Renal cortical epithelial cell (primary cell): ENCODE data around the gene PDXP. TPM values are rescaled to one million over a fixed set of nuclear protein-coding genes. Genes with fewer than 3 reads are reported as not detected.
"Not testable (repeated sequence)": the region's sequence is repeated elsewhere in the genome, so short reads cannot be mapped to it uniquely, and the experiment has no call there.

Experiments
- DNase-seq: peaks from one replicate; pipeline ENCODE4 v3.0.0-alpha.2; 2011; ENCODE audit warnings: low read depth
- total RNA-seq: library from RNA; depleted of rRNA; stranded (reverse); fragments of >200 nt; gene quantifications from 2 replicates; pipeline ENCODE4 v1.2.3, GENCODE V29; 2014

Gene PDXP
- total RNA-seq, 1 donor from 2014 or later, result 10.6 TPM

- DNase-seq, result peak; percentile 70
Measured at GRCh38 chr22:37674951-37675929, 16.7 kb downstream of the PDXP start, which contains the start of gene LGALS1. TSS of gene LGALS1 (plus strand) at chr22:37675636. CDS start at chr22:37675703, 67 bp downstream.

- peak; percentile 16 for DNase-seq
Measured at GRCh38 chr22:37675930-37676735, 17.6 kb downstream of the PDXP start.

- peak; percentile 80 for DNase-seq
Measured at GRCh38 chr22:37676736-37677492, 18.4 kb downstream of the PDXP start.

GRCh38 chr22:37677493-37677974 lies 19.0 kb downstream of the PDXP start:
- no peak for DNase-seq

DNA sequence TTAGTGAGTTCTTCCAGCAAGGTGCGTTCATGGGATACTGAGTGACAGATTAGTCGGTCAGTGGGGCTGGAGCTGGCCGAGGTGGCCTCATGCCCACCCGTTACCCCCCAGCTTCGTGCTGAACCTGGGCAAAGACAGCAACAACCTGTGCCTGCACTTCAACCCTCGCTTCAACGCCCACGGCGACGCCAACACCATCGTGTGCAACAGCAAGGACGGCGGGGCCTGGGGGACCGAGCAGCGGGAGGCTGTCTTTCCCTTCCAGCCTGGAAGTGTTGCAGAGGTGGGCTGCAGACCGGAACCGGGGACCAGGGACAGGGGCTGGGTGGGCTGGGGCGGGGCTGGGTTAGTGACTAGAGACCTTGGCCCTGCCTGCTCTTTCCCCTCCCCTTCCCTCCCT lies 19.8 kb downstream of the PDXP start:
- no peak for DNase-seq

DNA sequence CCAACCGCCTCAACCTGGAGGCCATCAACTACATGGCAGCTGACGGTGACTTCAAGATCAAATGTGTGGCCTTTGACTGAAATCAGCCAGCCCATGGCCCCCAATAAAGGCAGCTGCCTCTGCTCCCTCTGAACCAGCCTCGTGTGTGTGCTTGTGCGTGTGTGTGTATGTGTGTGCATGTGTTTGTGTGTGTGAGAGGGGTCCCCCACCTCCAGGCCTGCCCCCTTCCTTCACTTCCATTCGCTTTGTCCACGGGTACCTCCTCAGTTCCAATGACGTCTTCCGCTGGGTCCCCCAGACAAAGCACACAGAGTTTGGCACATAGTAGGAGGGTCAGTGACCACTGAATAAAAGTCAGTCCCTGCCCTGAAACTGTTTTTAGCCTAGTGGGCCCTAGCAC lies 21.1 kb downstream of the PDXP start:
- no peak for DNase-seq

GRCh38 chr22:37680191-37680851 lies 21.8 kb downstream of the PDXP start:
- DNase-seq, result no peak

- no peak for DNase-seq
Measured at GRCh38 chr22:37681001-37681424, 22.5 kb downstream of the PDXP start.

GRCh38 chr22:37681556-37682049 lies 23.1 kb downstream of the PDXP start:
- DNase-seq, result peak; percentile 56

GRCh38 chr22:37684803-37685615 lies 26.5 kb downstream of the PDXP start:
- peak; percentile 10 for DNase-seq

DNA sequence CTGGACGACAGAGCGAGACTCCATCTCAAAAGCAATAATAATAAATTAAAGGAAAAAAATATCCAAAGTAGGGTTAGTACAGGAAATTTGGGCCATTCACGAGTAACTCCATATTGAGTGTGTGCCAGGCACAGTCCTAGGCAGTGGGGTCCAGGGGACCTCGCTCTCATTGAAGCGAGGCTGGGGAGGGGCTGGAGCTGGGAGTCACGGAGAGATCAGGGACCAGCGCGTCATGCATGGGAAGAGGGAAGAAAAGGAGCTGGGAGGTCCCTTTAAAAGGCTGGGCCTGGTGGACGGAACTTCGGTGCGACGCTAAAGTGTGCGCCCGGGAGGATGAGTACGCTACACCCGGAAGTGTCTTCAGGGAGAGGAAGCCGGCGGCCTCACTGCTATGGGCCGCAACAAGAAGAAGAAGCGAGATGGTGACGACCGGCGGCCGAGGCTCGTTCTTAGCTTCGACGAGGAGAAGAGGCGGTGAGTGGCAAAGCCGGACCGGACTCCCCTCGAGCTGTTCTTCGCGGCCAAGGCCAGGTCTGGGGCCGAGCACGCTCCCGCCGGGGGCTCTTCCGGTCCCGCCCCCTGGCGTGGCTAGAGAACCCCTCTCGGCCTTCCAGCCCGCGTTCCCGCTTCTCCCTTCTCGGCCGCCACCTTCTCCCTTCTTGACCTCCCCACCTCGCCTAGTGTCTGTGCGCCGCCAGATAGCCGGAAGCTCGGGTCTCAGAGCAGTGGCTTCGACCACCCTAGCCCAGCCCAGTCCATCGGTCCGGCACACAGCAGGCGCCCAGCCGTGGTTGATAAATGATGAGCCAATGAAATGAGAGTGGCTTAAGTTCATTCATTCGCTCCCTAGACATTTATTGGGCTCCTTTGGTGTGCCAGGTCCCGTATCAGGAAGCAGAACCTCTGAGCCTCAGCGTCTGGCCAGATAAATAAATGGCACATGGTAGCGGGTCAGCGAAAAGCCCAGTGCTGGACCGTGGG lies 27.8 kb downstream of the PDXP start, which contains the start of gene NOL12:
Gene NOL12, plus strand, starts transcription at position 342 of the 981 bp plus-strand sequence. Its CDS starts 50 bp downstream, at position 392.
- DNase-seq, result peak; percentile 69

DNA sequence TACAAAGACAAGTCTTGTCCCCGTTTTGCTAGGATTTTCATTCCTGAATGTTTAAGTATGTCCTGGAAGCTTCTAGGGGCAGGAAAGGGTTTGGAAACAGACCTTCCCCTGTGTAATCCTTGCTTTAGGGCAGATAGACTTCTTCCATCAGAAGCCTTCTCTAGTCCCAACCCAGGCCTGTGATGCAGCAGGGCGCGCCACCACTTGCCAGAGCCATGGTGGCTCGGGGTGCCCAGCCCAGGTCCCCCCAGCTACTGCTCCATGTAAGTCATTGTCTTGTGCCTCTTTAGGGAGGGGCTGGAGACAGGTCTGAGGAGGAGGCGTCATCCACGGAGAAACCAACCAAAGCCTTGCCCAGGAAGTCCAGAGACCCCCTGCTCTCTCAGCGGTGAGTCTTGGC lies 31.9 kb downstream of the PDXP start:
- no peak for DNase-seq

- no peak for DNase-seq
Measured at GRCh38 chr22:37690901-37691504, 32.5 kb downstream of the PDXP start.

DNA sequence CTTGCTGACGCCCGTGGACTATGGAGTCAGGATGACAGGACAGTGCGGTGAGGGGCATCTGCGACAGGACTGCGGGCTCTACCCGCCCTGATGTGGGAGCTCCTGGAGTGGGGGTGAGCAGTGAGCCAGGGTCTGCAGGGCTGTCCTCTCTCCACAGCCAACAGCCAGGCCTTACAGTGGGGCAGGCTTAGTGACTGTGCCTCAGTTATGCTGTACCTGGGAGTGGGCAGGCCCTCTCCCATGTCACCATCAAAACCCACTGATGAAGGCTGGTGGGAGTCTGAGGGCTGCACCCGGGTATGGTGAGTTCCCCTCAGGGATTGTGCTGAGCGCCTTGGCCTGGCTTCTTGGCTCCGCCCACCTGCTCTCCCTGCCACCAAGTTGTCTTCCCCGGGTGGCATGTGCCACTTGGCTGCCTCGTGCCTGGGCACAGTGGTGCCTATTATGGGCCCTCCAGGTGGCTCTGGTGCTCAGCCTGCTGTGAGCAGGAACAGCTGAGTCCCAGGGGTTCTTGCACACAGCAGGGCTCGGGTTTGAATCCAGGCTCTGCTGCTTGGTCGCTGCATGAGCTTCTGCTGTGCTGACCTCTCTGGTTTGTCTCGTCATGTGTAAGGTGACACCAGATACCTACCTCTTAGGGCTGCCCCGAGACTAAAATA lies 34.2 kb downstream of the PDXP start:
- no peak for DNase-seq

DNA sequence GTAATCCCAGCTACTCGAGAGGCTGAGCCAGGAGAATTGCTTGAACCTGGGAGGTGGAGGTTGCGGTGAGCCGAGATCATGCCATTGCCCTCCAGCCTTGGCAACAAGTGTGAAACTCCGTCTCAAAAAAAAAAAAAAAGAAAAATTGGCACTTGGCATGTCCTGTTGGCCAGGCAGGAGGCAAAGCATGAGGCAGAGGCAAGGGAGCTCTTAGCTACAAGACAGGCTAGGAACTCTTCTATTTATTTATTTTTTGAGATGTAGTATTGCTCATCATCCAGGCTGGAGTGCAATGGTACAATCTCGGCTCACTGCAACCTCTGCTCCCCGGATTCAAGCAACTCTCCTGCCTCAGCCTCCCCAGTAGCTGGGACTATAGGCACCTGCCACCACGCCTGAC lies 35.6 kb downstream of the PDXP start:
- not testable (repeated sequence) for DNase-seq

- DNase-seq, result not testable (repeated sequence)
Measured at GRCh38 chr22:37696260-37696656, 37.7 kb downstream of the PDXP start.
